Stomach (tissue), 9 donors: ENCODE results near the gene KSR2. TPM values are rescaled to one million over a fixed set of nuclear protein-coding genes. Genes with fewer than 3 reads are reported as not detected.

ENCODE experiments used
- DNase-seq, 2 donors: peaks; one replicate each; pipeline versions ENCODE4 v3.0.0 to v3.0.0-alpha.2; 2013 to 2019
- H3K27ac ChIP-seq, 5 donors: fragments of 200-600 bp in 4 of 5; sonication (generic) in 4 of 5; one replicate each; pipeline ENCODE4 v1.5.1; 2013 to 2019; ENCODE audit warnings: mild to moderate bottlenecking in 1 of 5, moderate library complexity in 1 of 5
- H3K27me3 ChIP-seq, 3 donors: fragments of 200-600 bp; sonication (generic); one replicate each; pipeline ENCODE4 v1.5.1; 2017 to 2019; ENCODE audit warnings: mixed run types in 1 of 3
- H3K36me3 ChIP-seq, 4 donors: fragments of 200-600 bp; sonication (generic); 1 replicate in 3 of 4; 2 replicates in 1 of 4; pipeline ENCODE4 v1.5.1; 2016 to 2019
- H3K4me1 ChIP-seq, 4 donors: fragments of 200-600 bp; sonication (generic); one replicate each; pipeline ENCODE4 v1.5.1; 2016 to 2019
- H3K4me3 ChIP-seq, 4 donors: fragments of 200-600 bp; sonication (generic) in 3 of 4; one replicate each; pipeline ENCODE4 v1.5.1; 2016 to 2019; ENCODE audit warnings: mild to moderate bottlenecking in 1 of 4
- H3K9me3 ChIP-seq, 4 donors: fragments of 200-600 bp; sonication (generic); one replicate each; pipeline ENCODE4 v1.5.1; 2016 to 2019
- CTCF ChIP-seq, 7 experiments: fragments of 450-650 bp in 4 of 7; fragments of 200-600 bp in 3 of 7; sonication (generic) in 3 of 7; IDR thresholded peaks; one replicate each; pipeline ENCODE4 v1.5.1; 2016 to 2019; ENCODE audit warnings: antibody characterized with exemption in 7 of 7, control low read depth in 2 of 7, mild to moderate bottlenecking in 1 of 7
- EP300 ChIP-seq: sonication (generic); formaldehyde crosslinking; IDR thresholded peaks from one replicate; pipeline ENCODE4 v1.6.1; 2017; ENCODE audit warnings: antibody characterized with exemption
- POLR2A ChIP-seq, 4 donors: fragments of 450-650 bp; IDR thresholded peaks; one replicate each; pipeline ENCODE4 v1.6.1; 2016; ENCODE audit warnings: antibody characterized with exemption in 4 of 4, control low read depth in 2 of 4, mild to moderate bottlenecking in 1 of 4, moderate library complexity in 1 of 4
- POLR2AphosphoS5 ChIP-seq, 3 donors: sonication (generic); formaldehyde crosslinking; IDR thresholded peaks; one replicate each; pipeline ENCODE4 v1.6.1; 2016; ENCODE audit warnings: antibody characterized with exemption in 3 of 3
- WGBS, 5 donors: extraction: QIAGEN DNeasy Blood & Tissue Kit in 3 of 5; methylation state at CpG; one replicate each; pipeline versions ENCODE4 v1.1.5 to v1.1.7; 2013 to 2018; 5-methylcytosine and 5-hydroxymethylcytosine counted together
- intact Hi-C: fragments of 100-400 bp; cut with DNase I; formaldehyde crosslinking; loops from one replicate; pipeline ENCODE4 v1.15.1; 2023; ENCODE audit warnings: low total_unique reads
- polyA plus RNA-seq, 3 donors: library from polyadenylated mRNA; stranded (reverse); fragments of 200-250 nt; gene quantifications; one replicate each; pipeline ENCODE4 v1.2.3, GENCODE V29; 2013
- total RNA-seq, 5 donors: library from RNA; depleted of rRNA; stranded (reverse); fragments of >200 nt; gene quantifications; one replicate each; pipeline versions ENCODE4 v1.1.0 to v1.2.3, GENCODE V29; 2014 to 2016
- donor health status: healthy with polysubstance abuse.
- donor health status: Bipolar disorder and iron deficiency.
- donor health status: healthy.

Gene KSR2
- total and polyA plus RNA-seq, 8 donors = 0.03 to 1.4 (median 0.26) TPM; not detected in 2

- TF ChIP-seq POLR2A (IDR thresholded peaks at IDR 0.05) (no peak), EP300 (no peak), CTCF (IDR thresholded peaks at IDR 0.05) (no peak), POLR2AphosphoS5 (IDR thresholded peaks at IDR 0.05) (no peak)
- Histone ChIP-seq H3K27ac (no peak overlapping the region), H3K4me3 (no peak overlapping the region), H3K9me3 (no peaks in the 10 kb centered on the region), H3K36me3 (no peaks in the 10 kb centered on the region), H3K27me3 (peaks cover 0 to 7% (median 0%) of the 10 kb centered on the region in 3 donors), H3K4me1 (no peaks in the 10 kb centered on the region)
- no peak for DNase-seq
- 83 to 94% (median 93%) methylated on average over 3 of the region's 3 CpGs for WGBS, 5 donors
- intact Hi-C loops = no loop called here
Measured at GRCh38 chr12:117433878-117434277, 534.9 kb downstream of the KSR2 start.

DNA sequence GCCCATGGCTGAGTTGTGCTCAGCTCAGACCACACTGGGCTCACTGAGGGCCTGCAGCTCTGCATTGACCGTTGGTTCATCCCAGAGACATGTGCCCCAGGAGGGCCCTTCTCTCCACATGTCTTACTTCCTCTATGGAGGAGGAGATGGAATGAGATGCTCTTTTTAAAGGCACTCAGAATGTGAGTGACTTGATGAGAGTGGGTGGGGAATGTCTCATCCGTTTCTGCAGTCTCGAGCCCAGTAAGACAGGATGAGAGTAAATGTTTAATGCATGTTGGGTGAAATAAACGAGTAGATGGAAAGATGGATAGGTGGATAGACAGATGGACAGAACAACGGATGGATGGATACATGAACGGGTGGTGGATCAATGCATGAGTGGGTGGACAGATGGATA lies 538.5 kb downstream of the KSR2 start:
- Histone ChIP-seq H3K27ac (no peak overlapping the region), H3K4me1 (no peaks in the 10 kb centered on the region), H3K4me3 (no peak overlapping the region), H3K36me3 (no peaks in the 10 kb centered on the region), H3K27me3 (no peaks in the 10 kb centered on the region), H3K9me3 (no peaks in the 10 kb centered on the region)
- WGBS, 5 donors = 70 to 78% (median 71%) methylated on average over 6 of the region's 6 CpGs
- DNase-seq = no peak
- TF ChIP-seq EP300 (no peak), POLR2AphosphoS5 (IDR thresholded peaks at IDR 0.05) (no peak), POLR2A (IDR thresholded peaks at IDR 0.05) (no peak), CTCF (IDR thresholded peaks at IDR 0.05) (no peak)
- intact Hi-C loops = no loop called here

GRCh38 chr12:117427211-117427610 lies 541.6 kb downstream of the KSR2 start:
- no peak for TF ChIP-seq EP300
- TF ChIP-seq POLR2A (IDR thresholded peaks at IDR 0.05) = no peak
- TF ChIP-seq POLR2AphosphoS5 (IDR thresholded peaks at IDR 0.05) = no peak
- TF ChIP-seq CTCF (IDR thresholded peaks at IDR 0.05) = no peak
- Histone ChIP-seq H3K27ac (no peak overlapping the region), H3K4me1 (no peaks in the 10 kb centered on the region), H3K4me3 (no peak overlapping the region), H3K36me3 (no peaks in the 10 kb centered on the region), H3K27me3 (no peaks in the 10 kb centered on the region), H3K9me3 (no peaks in the 10 kb centered on the region)
- WGBS, 5 donors = 69 to 74% (median 71%) methylated on average over 3 of the region's 3 CpGs
- DNase-seq = no peak
- intact Hi-C loops = no loop called here

DNA sequence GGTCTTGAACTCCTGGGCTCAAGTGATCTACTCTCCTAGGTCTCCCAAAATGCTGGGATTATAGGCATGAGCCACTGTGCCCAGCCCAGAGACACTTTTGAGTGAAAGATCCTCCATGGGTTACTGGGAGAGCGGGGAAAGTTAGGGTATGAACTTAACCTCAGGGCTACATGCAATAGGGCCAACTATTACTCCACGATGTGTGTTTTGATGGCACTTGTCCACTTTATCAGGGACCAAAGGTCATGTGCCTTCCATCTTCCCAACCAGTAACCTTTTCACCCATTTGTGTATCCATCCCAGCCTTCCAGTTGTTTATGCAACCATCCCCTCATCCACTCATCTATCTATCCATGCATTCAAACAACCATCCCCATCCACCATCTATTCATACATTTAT lies 546.8 kb downstream of the KSR2 start:
- H3K36me3 ChIP-seq = no peaks in the 10 kb centered on the region
- no peak overlapping the region for H3K27ac ChIP-seq
- H3K4me3 ChIP-seq = no peak overlapping the region
- TF ChIP-seq EP300 = no peak
- no peaks in the 10 kb centered on the region for H3K9me3 ChIP-seq
- H3K4me1 ChIP-seq = no peaks in the 10 kb centered on the region
- WGBS, 5 donors = 68 to 88% (median 78%) methylated on average over 2 of the region's 2 CpGs
- no peak for DNase-seq
- intact Hi-C loops = no loop called here
- no peaks in the 10 kb centered on the region for H3K27me3 ChIP-seq

DNA sequence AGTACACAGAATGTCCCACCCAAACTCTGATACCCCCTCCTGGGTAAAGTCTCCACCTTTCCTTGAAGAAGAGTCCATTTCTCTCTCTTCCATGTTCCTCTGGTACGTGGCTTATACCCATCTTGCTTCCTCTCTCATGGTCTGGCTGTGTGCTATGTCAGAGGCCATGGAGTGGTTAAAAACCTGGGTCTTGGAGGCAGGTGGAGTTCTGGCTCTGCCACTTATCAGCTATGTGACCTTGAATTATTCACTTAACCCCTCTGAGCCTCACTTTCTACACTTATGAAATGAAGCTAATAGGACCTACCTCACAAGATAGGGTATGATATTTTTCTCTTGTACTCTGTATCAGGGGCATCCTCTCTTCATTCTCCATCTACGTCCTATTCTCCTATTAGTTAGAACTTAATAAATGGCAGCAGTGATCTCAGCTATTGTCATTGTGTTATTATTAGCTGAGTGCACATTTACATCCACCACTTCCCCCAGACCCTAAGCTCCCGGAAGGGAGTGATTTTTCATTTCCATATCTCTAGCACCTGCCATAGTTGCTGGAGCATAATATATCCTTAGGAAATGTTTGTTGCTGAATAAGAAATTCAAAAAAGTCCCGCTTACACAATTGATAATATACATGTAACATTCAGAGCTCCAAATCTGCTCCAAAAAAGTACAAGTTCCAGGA lies 547.6 kb downstream of the KSR2 start:
- Histone ChIP-seq H3K4me1 (no peaks in the 10 kb centered on the region), H3K4me3 (no peak overlapping the region), H3K36me3 (no peaks in the 10 kb centered on the region), H3K27ac (no peak overlapping the region), H3K27me3 (no peaks in the 10 kb centered on the region), H3K9me3 (no peaks in the 10 kb centered on the region)
- TF ChIP-seq CTCF (IDR thresholded peaks at IDR 0.05) (no peak), EP300 (no peak), POLR2A (IDR thresholded peaks at IDR 0.05) (no peak), POLR2AphosphoS5 (IDR thresholded peaks at IDR 0.05) (no peak)
- intact Hi-C loops = no loop called here
- DNase-seq = peak in 1 of 2 donors; percentile 14
- WGBS, 5 donors = 39 to 54% (median 50%) methylated on average over 4 of the region's 4 CpGs
